Cardiac septum (tissue), 1 donor: ENCODE results near the gene C10orf95. TPM values are rescaled to one million over a fixed set of nuclear protein-coding genes. Genes with fewer than 3 reads are reported as not detected.
"Not testable (repeated sequence)": the region's sequence is repeated elsewhere in the genome, so short reads cannot be mapped to it uniquely, and the experiment has no call there.

Source experiments
- DNase-seq: peaks from one replicate; pipeline ENCODE4 v3.0.0-alpha.2; 2020; ENCODE audit warnings: low spot score
- intact Hi-C: fragments of 100-400 bp; cut with DNase I; formaldehyde crosslinking; loops from one replicate; pipeline ENCODE4 v1.14.0; 2022
- long read RNA-seq: library from polyadenylated mRNA; unstranded; transcript quantifications from one replicate; pipeline ENCODE4 v2.0.0, GENCODE V29; 2021
- total RNA-seq: library from RNA; stranded (reverse); fragmentation: NEBNext Ultra II Directional; extraction: Animal tissue kit (Norgen Biotek cat#: 25700); gene quantifications from one replicate; pipeline ENCODE4 v1.2.1, GENCODE V29; 2021
- donor health status: DM: no; HTN: no; CAD: no.

C10orf95 gene
- total RNA-seq = not detected
- long read RNA-seq, partial matches to known transcripts = 0 of 1 reads
- long read RNA-seq, other reads (novel, unspliced or antisense) = 1 of 1 reads

GRCh38 chr10:102451105-102451969 is at the start of gene C10orf95:
C10orf95 (minus strand) TSS chr10:102451543; CDS start chr10:102451093, 450 bp downstream.
- DNase-seq = no peak
- intact Hi-C loops = no loop called here

GRCh38 chr10:102500686-102501085 is 49.3 kb upstream of the C10orf95 start:
- DNase-seq = not testable (repeated sequence)
- intact Hi-C loops = loop anchor here (5.0 kb wide), 1 partner anchor 78 kb away; the partner anchor contains the start of gene FBXL15

GRCh38 chr10:102499356-102499755 is 48.0 kb upstream of the C10orf95 start:
- intact Hi-C loops = no loop called here
- DNase-seq = no peak

- no peak for DNase-seq
- intact Hi-C loops = no loop called here
Measured at GRCh38 chr10:102497545-102497944, 46.2 kb upstream of the C10orf95 start.

GRCh38 chr10:102493771-102494170 is 42.4 kb upstream of the C10orf95 start:
- intact Hi-C loops = no loop called here
- DNase-seq = no peak

GRCh38 chr10:102492983-102493382 is 41.6 kb upstream of the C10orf95 start:
- intact Hi-C loops = no loop called here

GRCh38 chr10:102492344-102492939 is 41.1 kb upstream of the C10orf95 start:
- intact Hi-C loops = no loop called here
- DNase-seq = no peak

More at GRCh38 chr10:102492983-102493382, 41.6 kb upstream of the C10orf95 start:
- no peak for DNase-seq

GRCh38 chr10:102491136-102491535 is 39.8 kb upstream of the C10orf95 start:
- intact Hi-C loops = no loop called here
- no peak for DNase-seq

- DNase-seq = no peak
- intact Hi-C loops = no loop called here
Measured at GRCh38 chr10:102485093-102485784, 33.9 kb upstream of the C10orf95 start.

- no peak for DNase-seq
- intact Hi-C loops = no loop called here
Measured at GRCh38 chr10:102484021-102484420, 32.7 kb upstream of the C10orf95 start.

GRCh38 chr10:102480396-102480795 is 29.1 kb upstream of the C10orf95 start:
- DNase-seq = no peak
- intact Hi-C loops = no loop called here

GRCh38 chr10:102479651-102480050 is 28.3 kb upstream of the C10orf95 start:
- DNase-seq = no peak
- intact Hi-C loops = loop anchor here (5.0 kb wide), 1 partner anchor 82 kb away; the partner anchor contains the start of gene NFKB2

GRCh38 chr10:102476466-102477141 is 25.3 kb upstream of the C10orf95 start:
- intact Hi-C loops = loop anchor here (5.0 kb wide), 1 partner anchor 79 kb away; the partner anchor contains the start of gene NFKB2
- DNase-seq = no peak

- no peak for DNase-seq
- intact Hi-C loops = loop anchor here (5.0 kb wide), 1 partner anchor 78 kb away; the partner anchor contains the start of gene NFKB2
Measured at GRCh38 chr10:102475451-102476040, 24.2 kb upstream of the C10orf95 start.

- intact Hi-C loops = no loop called here
Measured at GRCh38 chr10:102473445-102474331, 22.3 kb upstream of the C10orf95 start.

GRCh38 chr10:102470579-102471546 is 19.5 kb upstream of the C10orf95 start:
- intact Hi-C loops = no loop called here
- DNase-seq = no peak

More at GRCh38 chr10:102473445-102474331, 22.3 kb upstream of the C10orf95 start:
- no peak for DNase-seq

GRCh38 chr10:102468683-102469082 is 17.3 kb upstream of the C10orf95 start:
- no peak for DNase-seq
- intact Hi-C loops = no loop called here
